Loucy (cell line): ENCODE data around the gene TRIM47.

ENCODE experiments used
- CTCF ChIP-seq: fragments of 200-600 bp; sonication (generic); conservative IDR thresholded peaks from 2 replicates; pipeline ENCODE4 v1.5.1; 2014; ENCODE audit warnings: mild to moderate bottlenecking, antibody characterized with exemption, low read length
- EZH2phosphoT487 ChIP-seq: fragments of 200-600 bp; IDR thresholded peaks from 2 replicates; pipeline ENCODE4 v1.6.1; 2018; ENCODE audit warnings: antibody characterized with exemption, mild to moderate bottlenecking, moderate library complexity, borderline replicate concordance

- TF ChIP-seq CTCF (no peak), EZH2phosphoT487 (no peak)
These were observed 36.4 kb upstream of the TRIM47 start for GRCh38 chr17:75914643-75915267.
